Mammary epithelial cell (primary cell): ENCODE results near the gene FXYD3.

Experiments used
- EZH2 ChIP-seq: IDR thresholded peaks from 2 replicates; pipeline ENCODE4 v1.6.1; 2012; ENCODE audit warnings: low read length, inconsistent platforms, borderline replicate concordance
- TF ChIP-seq, protein P1 (sequence below), 2 donors: IDR thresholded peaks in 1 of 2; conservative IDR thresholded peaks in 1 of 2; 2 replicates each; pipeline ENCODE4 v1.5.1; 2011 to 2012; ENCODE audit warnings: inconsistent platforms in 2 of 2, low read length in 2 of 2, mild to moderate bottlenecking in 2 of 2, control low read depth in 1 of 2, low read depth in 1 of 2; ENCODE audit not compliant: insufficient read depth in 1 of 2; ENCODE audit errors: extremely low read depth in 1 of 2

DNA sequence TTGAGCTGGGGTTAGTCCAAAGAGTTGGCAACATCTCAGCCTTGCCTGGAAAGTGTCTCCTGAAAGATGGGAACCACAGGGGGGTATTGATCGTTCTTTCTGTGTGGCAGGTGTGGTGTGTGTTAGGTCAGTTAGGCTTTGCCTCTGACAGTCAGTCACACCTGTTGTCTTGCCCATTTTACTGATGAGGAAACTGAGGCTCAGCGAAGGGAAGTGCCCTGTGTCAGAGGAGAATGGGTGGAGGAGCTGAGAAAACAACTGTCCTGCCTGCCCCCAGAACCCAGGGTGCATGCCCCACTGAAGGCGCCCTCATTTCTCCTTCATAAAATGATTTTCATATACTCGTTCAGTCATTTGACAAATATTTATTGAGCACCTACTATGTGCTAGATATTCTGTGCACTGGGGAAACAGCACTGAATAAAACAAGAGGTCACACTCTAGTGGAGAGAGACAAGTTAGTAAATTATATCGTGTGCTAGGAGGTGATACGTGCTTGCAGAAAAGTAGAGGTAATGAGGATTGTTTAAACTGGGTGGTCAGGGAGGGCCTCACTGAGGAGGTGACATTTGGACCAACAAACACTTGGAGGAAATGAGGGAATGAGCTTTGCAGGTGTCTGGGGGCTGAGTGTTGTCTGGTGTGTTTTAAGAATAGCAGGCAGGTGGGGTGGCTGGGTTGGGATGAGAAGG lies 40.5 kb downstream of the FXYD3 start:
- TF ChIP-seq, protein P1, sequence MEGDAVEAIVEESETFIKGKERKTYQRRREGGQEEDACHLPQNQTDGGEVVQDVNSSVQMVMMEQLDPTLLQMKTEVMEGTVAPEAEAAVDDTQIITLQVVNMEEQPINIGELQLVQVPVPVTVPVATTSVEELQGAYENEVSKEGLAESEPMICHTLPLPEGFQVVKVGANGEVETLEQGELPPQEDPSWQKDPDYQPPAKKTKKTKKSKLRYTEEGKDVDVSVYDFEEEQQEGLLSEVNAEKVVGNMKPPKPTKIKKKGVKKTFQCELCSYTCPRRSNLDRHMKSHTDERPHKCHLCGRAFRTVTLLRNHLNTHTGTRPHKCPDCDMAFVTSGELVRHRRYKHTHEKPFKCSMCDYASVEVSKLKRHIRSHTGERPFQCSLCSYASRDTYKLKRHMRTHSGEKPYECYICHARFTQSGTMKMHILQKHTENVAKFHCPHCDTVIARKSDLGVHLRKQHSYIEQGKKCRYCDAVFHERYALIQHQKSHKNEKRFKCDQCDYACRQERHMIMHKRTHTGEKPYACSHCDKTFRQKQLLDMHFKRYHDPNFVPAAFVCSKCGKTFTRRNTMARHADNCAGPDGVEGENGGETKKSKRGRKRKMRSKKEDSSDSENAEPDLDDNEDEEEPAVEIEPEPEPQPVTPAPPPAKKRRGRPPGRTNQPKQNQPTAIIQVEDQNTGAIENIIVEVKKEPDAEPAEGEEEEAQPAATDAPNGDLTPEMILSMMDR (conservative IDR thresholded peaks at IDR 0.05 in 1 of 2, IDR thresholded peaks at IDR 0.05 in 1 of 2; ENCODE audit: extremely low read depth in 1 of 2, insufficient read depth in 1 of 2, low read depth in 1 of 2, low read length in 2 of 2), result no peak
- no peak for TF ChIP-seq EZH2
